ENCODE data around the gene MFGE8.

MFGE8 gene

DNA sequence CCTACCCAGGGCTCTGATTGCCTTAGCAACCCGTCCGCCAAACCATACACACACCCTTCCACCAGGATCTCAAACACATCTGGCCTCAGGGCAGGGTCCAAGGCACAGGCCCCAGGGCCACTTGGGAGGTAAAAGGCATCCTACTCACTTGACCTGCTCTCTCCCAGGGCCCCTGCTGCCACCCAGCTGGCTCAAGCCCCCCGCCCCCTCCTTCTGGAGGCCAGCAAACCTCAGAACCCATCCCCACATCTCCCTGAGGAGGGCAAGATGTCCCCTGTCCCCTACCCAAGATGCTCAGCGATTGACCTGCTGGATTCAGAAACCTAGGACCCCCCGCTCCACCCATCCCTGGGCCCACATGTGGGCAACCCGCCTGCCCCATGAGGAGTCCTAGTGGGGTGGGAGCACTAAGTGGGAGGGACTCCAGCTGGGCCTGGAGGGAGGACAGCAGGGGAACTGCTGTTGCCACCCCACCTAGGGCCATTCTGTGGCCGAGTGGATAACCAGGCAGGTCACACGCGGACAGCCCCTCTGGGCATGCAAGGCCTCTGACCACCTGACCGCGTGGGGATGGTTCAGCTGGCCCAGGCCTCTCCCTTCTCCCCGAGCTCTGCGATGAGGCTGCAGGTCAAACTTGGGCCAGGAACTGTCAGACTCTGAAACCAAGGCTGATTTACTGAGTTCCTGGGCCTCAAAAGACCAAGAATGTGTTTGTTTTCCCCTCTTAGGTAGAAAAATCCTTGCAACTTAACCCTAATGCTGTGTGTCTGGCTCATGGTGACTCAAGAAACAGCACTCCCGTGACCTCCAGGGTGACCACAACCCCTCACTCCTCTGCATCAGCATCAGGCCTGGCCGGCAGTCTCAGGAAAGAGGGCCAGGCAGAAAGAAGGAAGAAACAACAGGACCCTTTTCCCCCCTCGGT lies 4.2 kb downstream of the MFGE8 start:
- DNase-seq (ENCODE audit: extremely low spot score) = no peak
- TF ChIP-seq HDGF (IDR thresholded peaks at IDR 0.05; ENCODE audit: borderline replicate concordance) = no peak
- no peak for TF ChIP-seq FOXM1 (IDR thresholded peaks at IDR 0.05; ENCODE audit: borderline replicate concordance)
- TF ChIP-seq ZNF384 (IDR thresholded peaks at IDR 0.05) = no peak
- no peak for TF ChIP-seq ELF4 (IDR thresholded peaks at IDR 0.05)
- TF ChIP-seq LEF1 (IDR thresholded peaks at IDR 0.05; ENCODE audit: borderline replicate concordance) = no peak
- TF ChIP-seq NFRKB (IDR thresholded peaks at IDR 0.05) = no peak
- TF ChIP-seq BHLHE40 (IDR thresholded peaks at IDR 0.05; ENCODE audit: borderline replicate concordance) = no peak
- no peak for TF ChIP-seq SP1 (IDR thresholded peaks at IDR 0.05)
- TF ChIP-seq CTBP1 (IDR thresholded peaks at IDR 0.05; ENCODE audit: borderline replicate concordance) = no peak
- TF ChIP-seq, protein P1, sequence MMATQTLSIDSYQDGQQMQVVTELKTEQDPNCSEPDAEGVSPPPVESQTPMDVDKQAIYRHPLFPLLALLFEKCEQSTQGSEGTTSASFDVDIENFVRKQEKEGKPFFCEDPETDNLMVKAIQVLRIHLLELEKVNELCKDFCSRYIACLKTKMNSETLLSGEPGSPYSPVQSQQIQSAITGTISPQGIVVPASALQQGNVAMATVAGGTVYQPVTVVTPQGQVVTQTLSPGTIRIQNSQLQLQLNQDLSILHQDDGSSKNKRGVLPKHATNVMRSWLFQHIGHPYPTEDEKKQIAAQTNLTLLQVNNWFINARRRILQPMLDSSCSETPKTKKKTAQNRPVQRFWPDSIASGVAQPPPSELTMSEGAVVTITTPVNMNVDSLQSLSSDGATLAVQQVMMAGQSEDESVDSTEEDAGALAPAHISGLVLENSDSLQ (IDR thresholded peaks at IDR 0.05) = no peak
- TF ChIP-seq SUZ12 (IDR thresholded peaks at IDR 0.05) = no peak
- no peak for TF ChIP-seq FOXK2 (IDR thresholded peaks at IDR 0.05)
- no peak for TF ChIP-seq ARNT (IDR thresholded peaks at IDR 0.05)
- TF ChIP-seq FOXA1 (IDR thresholded peaks at IDR 0.05) = no peak
- TF ChIP-seq L3MBTL2 (conservative IDR thresholded peaks at IDR 0.05) = no peak
- no peak for TF ChIP-seq TARDBP (IDR thresholded peaks at IDR 0.05)
- ChIA-PET CTCF (no interaction called here), POLR2A (interaction anchor here (0.9 kb wide), 1 partner anchor 11 kb away, joined by 3 read pairs; no protein-coding TSS in a partner anchor)

DNA sequence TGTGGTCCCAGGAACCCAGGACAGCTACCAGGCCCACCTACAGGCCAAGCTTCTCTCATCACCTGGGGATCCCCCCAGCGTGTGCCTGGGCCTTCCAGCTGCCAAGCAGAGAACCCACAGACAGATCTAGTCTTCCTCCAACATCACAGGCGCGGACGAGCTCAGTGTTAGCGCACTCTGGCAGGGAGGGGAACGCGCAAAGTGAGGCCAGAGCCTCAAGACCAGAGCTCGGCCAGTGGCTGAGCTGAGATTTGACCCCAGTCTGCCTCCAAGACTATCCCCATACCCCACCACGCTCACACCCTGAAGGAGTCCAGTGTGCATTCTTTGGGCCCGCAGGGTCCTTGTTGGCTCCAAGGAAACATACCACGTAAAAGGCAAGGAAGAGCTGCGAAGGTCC lies 5.1 kb downstream of the MFGE8 start:
- POLR2A ChIA-PET = interaction anchor here (0.9 kb wide), 1 partner anchor 10 kb away, joined by 3 read pairs; no protein-coding TSS in a partner anchor
- DNase-seq (ENCODE audit: extremely low spot score) = no peak
- CTCF ChIA-PET = no interaction called here
- TF ChIP-seq CTBP1 (IDR thresholded peaks at IDR 0.05; ENCODE audit: borderline replicate concordance) (no peak), FOXA1 (IDR thresholded peaks at IDR 0.05) (no peak), BHLHE40 (IDR thresholded peaks at IDR 0.05; ENCODE audit: borderline replicate concordance) (no peak), FOXK2 (IDR thresholded peaks at IDR 0.05) (no peak), ZNF384 (IDR thresholded peaks at IDR 0.05) (no peak), SUZ12 (IDR thresholded peaks at IDR 0.05) (no peak), SP1 (IDR thresholded peaks at IDR 0.05) (no peak), ARNT (IDR thresholded peaks at IDR 0.05) (no peak), ELF4 (IDR thresholded peaks at IDR 0.05) (no peak), NFRKB (IDR thresholded peaks at IDR 0.05) (no peak)
- TF ChIP-seq, protein P1 (IDR thresholded peaks at IDR 0.05) = no peak

DNA sequence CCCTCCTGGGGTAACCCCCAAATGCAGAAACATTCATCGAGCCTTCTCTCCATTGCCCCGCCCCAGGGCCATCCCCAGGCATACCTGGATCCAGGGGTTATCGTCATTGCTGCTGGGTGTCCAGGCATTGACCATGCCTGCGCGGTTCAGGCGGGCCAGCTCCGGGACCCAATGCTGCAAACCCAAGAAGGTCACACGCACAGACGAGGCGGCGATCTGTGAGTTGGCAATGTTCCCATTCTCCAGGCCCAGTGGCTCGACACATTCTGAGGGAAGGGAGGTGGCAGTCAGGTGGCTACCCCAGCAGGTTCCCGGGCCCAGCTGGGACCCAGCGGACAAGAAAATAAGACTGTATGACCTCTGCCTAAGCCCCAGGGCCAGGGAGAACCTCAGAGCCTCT lies 6.1 kb downstream of the MFGE8 start:
- no peak for DNase-seq (ENCODE audit: extremely low spot score)
- POLR2A ChIA-PET = no interaction called here
- CTCF ChIA-PET = no interaction called here
- no peak for TF ChIP-seq HDGF (IDR thresholded peaks at IDR 0.05; ENCODE audit: borderline replicate concordance)
- no peak for TF ChIP-seq ARNT (IDR thresholded peaks at IDR 0.05)

DNA sequence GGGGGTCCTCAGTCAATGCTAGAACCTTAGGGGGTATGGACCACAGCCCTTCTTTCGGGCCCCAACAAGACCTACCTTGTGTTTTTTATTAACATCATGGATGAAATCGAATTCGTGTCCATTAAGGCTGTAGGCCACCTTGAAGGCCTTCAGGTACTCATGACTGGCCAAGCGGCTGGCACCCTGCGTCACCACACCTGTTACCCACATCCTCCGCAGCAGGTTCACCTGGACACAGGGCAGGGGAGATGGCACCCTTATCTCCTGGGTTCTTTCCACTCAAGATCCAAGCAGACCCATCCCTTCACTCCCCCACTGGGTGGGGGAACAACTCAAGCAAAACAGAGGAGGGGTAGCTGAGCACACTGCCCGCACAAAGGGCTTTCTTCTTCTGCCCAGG lies 6.6 kb downstream of the MFGE8 start:
- DNase-seq (ENCODE audit: extremely low spot score) = no peak
- CTCF ChIA-PET = no interaction called here
- no peak for TF ChIP-seq NFRKB (IDR thresholded peaks at IDR 0.05)
- TF ChIP-seq CTBP1 (IDR thresholded peaks at IDR 0.05; ENCODE audit: borderline replicate concordance) = no peak
- no peak for TF ChIP-seq ARNT (IDR thresholded peaks at IDR 0.05)
- TF ChIP-seq ELF4 (IDR thresholded peaks at IDR 0.05) = no peak
- POLR2A ChIA-PET = no interaction called here

DNA sequence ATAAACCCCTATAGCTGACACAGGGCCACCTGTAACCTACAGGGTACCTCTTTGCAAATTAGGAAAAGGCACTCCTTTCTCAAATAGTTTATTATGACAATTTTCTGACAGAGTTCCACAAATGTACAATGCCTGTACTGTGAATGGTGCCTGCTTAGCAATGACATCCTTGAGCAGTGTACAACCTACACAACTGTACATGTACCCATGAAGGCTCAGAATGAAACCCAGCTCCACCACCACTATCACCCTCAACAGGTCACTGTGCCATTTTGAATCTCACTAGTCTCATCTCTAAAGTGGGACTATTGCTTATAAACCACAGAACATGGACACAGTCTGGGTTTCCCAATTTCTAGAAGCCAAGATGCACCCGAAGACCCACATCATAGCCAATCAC lies 7.0 kb downstream of the MFGE8 start:
- CTCF ChIA-PET = interaction anchor here (1.6 to 1.9 kb wide), 4 partner anchors 8 to 112 kb away, joined by 10 to 20 read pairs (median 11); partner anchors contain the start of genes HAPLN3 and MFGE8

More for the DNA sequence above, 7.0 kb downstream of the MFGE8 start:
- no peak for DNase-seq (ENCODE audit: extremely low spot score)
- POLR2A ChIA-PET = no interaction called here
- TF ChIP-seq HDGF (IDR thresholded peaks at IDR 0.05; ENCODE audit: borderline replicate concordance) = no peak
- TF ChIP-seq LEF1 (IDR thresholded peaks at IDR 0.05; ENCODE audit: borderline replicate concordance) = no peak
- TF ChIP-seq NFRKB (IDR thresholded peaks at IDR 0.05) = no peak
- TF ChIP-seq ZNF384 (IDR thresholded peaks at IDR 0.05) = no peak
- no peak for TF ChIP-seq ELF4 (IDR thresholded peaks at IDR 0.05)
- TF ChIP-seq FOXM1 (IDR thresholded peaks at IDR 0.05; ENCODE audit: borderline replicate concordance) = no peak
- TF ChIP-seq FOXA1 (IDR thresholded peaks at IDR 0.05) = no peak
- no peak for TF ChIP-seq SP1 (IDR thresholded peaks at IDR 0.05)
- TF ChIP-seq TARDBP (IDR thresholded peaks at IDR 0.05) = no peak
- TF ChIP-seq CTBP1 (IDR thresholded peaks at IDR 0.05; ENCODE audit: borderline replicate concordance) = no peak
- TF ChIP-seq SUZ12 (IDR thresholded peaks at IDR 0.05) = no peak
- TF ChIP-seq BHLHE40 (IDR thresholded peaks at IDR 0.05; ENCODE audit: borderline replicate concordance) = no peak
- no peak for TF ChIP-seq FOXK2 (IDR thresholded peaks at IDR 0.05)
- TF ChIP-seq ARNT (IDR thresholded peaks at IDR 0.05) = no peak
- TF ChIP-seq, protein P1 (IDR thresholded peaks at IDR 0.05) = no peak
- no peak for TF ChIP-seq L3MBTL2 (conservative IDR thresholded peaks at IDR 0.05)
